Kidney (tissue), 14 donors: ENCODE data around the gene SIDT1. TPM values are rescaled to one million over a fixed set of nuclear protein-coding genes. Genes with fewer than 3 reads are reported as not detected.

Experiments
- DNase-seq, 5 donors: peaks; one replicate each; pipeline ENCODE4 v3.0.0-alpha.2; 2013 to 2020
- FAIRE-seq: peaks from 2 replicates; lab custom pipeline; 2012; peaks lifted over from hg19 to GRCh38; lab: Jason Lieb, UNC
- H3K27ac ChIP-seq, 2 donors: one replicate each; pipeline ENCODE4 v1.7.0; 2013; ENCODE audit warnings: low read depth in 2 of 2, low read length in 2 of 2, inconsistent platforms in 1 of 2
- H3K27me3 ChIP-seq: one replicate; pipeline ENCODE4 v1.7.1; 2013; ENCODE audit warnings: low read length, inconsistent platforms; ENCODE audit not compliant: control insufficient read depth, insufficient read depth
- H3K36me3 ChIP-seq, 3 donors: one replicate each; pipeline versions ENCODE4 v1.7.0 to v1.7.1; 2013; ENCODE audit warnings: low read length in 3 of 3, control low read depth in 1 of 3, inconsistent platforms in 1 of 3; ENCODE audit not compliant: insufficient read depth in 3 of 3, control insufficient read depth in 2 of 3
- H3K4me1 ChIP-seq, 3 donors: one replicate each; pipeline versions ENCODE4 v1.7.0 to v1.7.1; 2013; ENCODE audit warnings: low read length in 3 of 3, inconsistent platforms in 1 of 3, low read depth in 1 of 3; ENCODE audit not compliant: control insufficient read depth in 2 of 3, insufficient read depth in 2 of 3
- H3K4me3 ChIP-seq, 3 donors: one replicate each; pipeline versions ENCODE4 v1.7.0 to v1.8.1; 2013; ENCODE audit warnings: low read length in 3 of 3, control low read depth in 1 of 3, inconsistent platforms in 1 of 3
- H3K9ac ChIP-seq, 3 donors: one replicate each; pipeline versions ENCODE4 v1.7.0 to v1.7.1; 2013; ENCODE audit warnings: low read length in 3 of 3, control low read depth in 1 of 3, inconsistent platforms in 1 of 3
- H3K9me3 ChIP-seq, 3 donors: one replicate each; pipeline versions ENCODE4 v1.7.0 to v1.7.1; 2013; ENCODE audit warnings: low read length in 3 of 3, control low read depth in 1 of 3, inconsistent platforms in 1 of 3; ENCODE audit not compliant: control insufficient read depth in 2 of 3, insufficient read depth in 1 of 3
- intact Hi-C: fragments of 100-400 bp; cut with DNase I; formaldehyde crosslinking; loops from one replicate; pipeline ENCODE4 v1.11.1; 2022
- polyA plus RNA-seq: library from polyadenylated mRNA; stranded (reverse); fragments of 350-450 nt; fragmentation: Illumina TruSeq; extraction: RNeasy Lipid Tissue Mini Kit (QIAGEN cat#74804); gene quantifications from one replicate; pipeline ENCODE4 v1.2.3, GENCODE V29; 2014; ENCODE audit warnings: low read depth, low replicate concordance; ENCODE audit not compliant: insufficient read depth
- total RNA-seq: library from RNA; stranded (reverse); fragmentation: NEBNext Ultra II Directional; extraction: Animal tissue kit (Norgen Biotek cat#: 25700); gene quantifications from one replicate; pipeline ENCODE4 v1.2.1, GENCODE V29; 2021
- TF ChIP-seq, protein P1 (sequence below): IDR thresholded peaks from 3 replicates; pipeline ENCODE4 v1.5.1; 2012; ENCODE audit warnings: mild to moderate bottlenecking, moderate library complexity, borderline replicate concordance; ENCODE audit not compliant: insufficient read depth; ENCODE audit errors: extremely low read depth
- donor health status: control.
- donor health status: control.
- donor health status: control.
- donor health status: control.
- donor health status: control.
- donor health status: DM: yes; HTN: yes; CAD: no.
- donor health status: Normal renal cell carcinoma (clear cell type).

SIDT1 gene
- total and polyA plus RNA-seq, 2 donors from 2014 or later, result 0.92 to 4.9 TPM

DNA sequence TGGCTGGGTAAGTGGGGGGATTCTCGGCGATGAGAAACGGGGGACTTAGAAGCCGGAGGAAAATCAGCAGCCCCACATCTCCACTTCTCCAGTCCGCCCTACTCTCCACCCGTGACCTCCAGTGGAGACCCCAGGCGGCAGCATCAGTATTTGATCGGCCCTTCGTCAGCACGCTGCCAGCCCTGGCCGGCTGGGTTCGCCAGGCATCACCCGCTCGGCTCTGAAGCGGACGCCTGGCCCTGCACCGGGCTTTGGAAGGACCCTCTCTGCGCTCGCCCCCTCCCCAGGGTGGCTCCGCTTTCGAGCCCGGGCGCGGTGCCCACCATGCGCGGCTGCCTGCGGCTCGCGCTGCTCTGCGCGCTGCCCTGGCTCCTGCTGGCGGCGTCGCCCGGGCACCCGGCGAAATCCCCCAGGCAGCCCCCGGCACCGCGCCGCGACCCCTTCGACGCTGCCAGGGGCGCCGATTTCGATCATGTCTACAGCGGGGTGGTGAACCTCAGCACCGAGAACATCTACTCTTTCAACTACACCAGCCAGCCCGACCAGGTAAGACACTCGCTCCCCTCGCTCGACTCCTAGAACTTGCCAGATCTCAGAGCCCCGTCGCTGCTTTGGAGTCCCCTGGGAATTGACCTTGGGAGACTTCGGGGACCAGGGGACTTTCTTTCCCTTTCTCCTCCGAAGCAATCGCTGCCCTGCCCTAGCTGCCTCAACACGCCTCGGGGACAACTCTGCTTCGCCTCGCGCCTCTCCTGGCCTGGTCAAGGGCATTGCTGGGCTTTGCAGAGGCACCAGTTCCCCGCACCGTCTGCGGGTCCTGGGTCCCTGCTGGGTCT is 561 bp downstream of the SIDT1 start:
- no peaks in the 10 kb centered on the region for H3K36me3 ChIP-seq
- H3K4me3 ChIP-seq, result peak overlapping the region; percentile 60 to 80 (median 73)
- H3K4me1 ChIP-seq, result no peaks in the 10 kb centered on the region
- peak; percentile 58 to 77 (median 59) for DNase-seq
- TF ChIP-seq, protein P1, sequence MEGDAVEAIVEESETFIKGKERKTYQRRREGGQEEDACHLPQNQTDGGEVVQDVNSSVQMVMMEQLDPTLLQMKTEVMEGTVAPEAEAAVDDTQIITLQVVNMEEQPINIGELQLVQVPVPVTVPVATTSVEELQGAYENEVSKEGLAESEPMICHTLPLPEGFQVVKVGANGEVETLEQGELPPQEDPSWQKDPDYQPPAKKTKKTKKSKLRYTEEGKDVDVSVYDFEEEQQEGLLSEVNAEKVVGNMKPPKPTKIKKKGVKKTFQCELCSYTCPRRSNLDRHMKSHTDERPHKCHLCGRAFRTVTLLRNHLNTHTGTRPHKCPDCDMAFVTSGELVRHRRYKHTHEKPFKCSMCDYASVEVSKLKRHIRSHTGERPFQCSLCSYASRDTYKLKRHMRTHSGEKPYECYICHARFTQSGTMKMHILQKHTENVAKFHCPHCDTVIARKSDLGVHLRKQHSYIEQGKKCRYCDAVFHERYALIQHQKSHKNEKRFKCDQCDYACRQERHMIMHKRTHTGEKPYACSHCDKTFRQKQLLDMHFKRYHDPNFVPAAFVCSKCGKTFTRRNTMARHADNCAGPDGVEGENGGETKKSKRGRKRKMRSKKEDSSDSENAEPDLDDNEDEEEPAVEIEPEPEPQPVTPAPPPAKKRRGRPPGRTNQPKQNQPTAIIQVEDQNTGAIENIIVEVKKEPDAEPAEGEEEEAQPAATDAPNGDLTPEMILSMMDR, result no peak
- no peak overlapping the region for H3K27ac ChIP-seq
- intact Hi-C loops, result no loop called here
- no peaks in the 10 kb centered on the region for H3K27me3 ChIP-seq
- peak overlapping the region in 2 of 3 donors; percentile 60 to 76 for H3K9ac ChIP-seq
- no peaks in the 10 kb centered on the region for H3K9me3 ChIP-seq
- no peak for FAIRE-seq

DNA sequence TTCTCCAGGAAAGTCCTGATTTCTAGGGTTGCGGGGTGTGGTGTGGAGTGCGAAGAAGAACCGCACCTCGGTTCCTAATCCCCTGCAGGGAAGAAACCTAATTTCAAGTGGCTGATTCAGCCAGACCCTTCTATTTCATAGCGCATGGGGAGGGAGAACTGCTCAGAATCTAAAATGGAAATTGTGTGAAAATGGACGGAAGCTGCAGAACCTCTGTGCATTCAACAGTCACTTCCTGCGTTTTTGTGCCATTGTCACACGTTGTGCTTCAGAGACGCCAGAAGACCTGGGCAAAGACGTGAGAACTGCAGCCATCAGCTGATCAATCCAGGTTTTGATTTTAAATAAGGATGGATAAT is 1.2 kb downstream of the SIDT1 start:
- DNase-seq, result peak in 1 of 5 donors; percentile 26
- TF ChIP-seq, protein P1, result no peak
- Histone ChIP-seq H3K4me3 (peak overlapping the region; percentile 56 to 80 (median 60)), H3K27ac (no peak overlapping the region), H3K4me1 (no peaks in the 10 kb centered on the region), H3K27me3 (no peaks in the 10 kb centered on the region), H3K9ac (no peak overlapping the region), H3K9me3 (no peaks in the 10 kb centered on the region), H3K36me3 (no peaks in the 10 kb centered on the region)
- FAIRE-seq, result no peak
- intact Hi-C loops, result no loop called here

DNA sequence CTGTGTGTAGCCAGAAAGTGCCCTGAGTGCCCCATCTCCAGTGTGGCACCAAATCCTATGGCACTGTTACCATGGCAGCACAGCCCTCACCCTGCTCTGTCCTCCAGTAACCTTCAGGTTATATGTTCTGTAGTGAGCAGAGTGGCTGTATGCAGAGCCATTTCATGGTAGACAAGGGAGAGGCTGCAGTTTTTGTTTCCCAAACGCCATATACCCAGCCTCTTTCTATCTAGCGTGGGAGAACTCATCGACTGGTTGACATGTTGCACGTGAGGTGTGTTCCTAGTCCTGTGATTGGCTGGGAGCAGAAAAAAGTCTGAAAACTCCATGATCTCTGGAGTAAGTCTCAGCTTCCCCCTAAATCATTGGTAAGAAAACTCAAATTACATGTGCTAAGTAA is 2.0 kb downstream of the SIDT1 start:
- no peak overlapping the region for H3K27ac ChIP-seq
- TF ChIP-seq, protein P1, result no peak

More for the DNA sequence above, 2.0 kb downstream of the SIDT1 start:
- intact Hi-C loops, result no loop called here
- H3K9me3 ChIP-seq, result no peaks in the 10 kb centered on the region
- FAIRE-seq, result no peak
- H3K36me3 ChIP-seq, result no peaks in the 10 kb centered on the region
- no peaks in the 10 kb centered on the region for H3K27me3 ChIP-seq
- no peak overlapping the region for H3K4me3 ChIP-seq
- no peaks in the 10 kb centered on the region for H3K4me1 ChIP-seq
- no peak overlapping the region for H3K9ac ChIP-seq
- DNase-seq, result peak in 1 of 5 donors; percentile 6
